ENCODE data around the gene MYOD1. TPM values are rescaled to one million over a fixed set of nuclear protein-coding genes. Genes with fewer than 3 reads are reported as not detected.

MYOD1 gene
- polyA plus RNA-seq, 1 experiment, result not detected

DNA sequence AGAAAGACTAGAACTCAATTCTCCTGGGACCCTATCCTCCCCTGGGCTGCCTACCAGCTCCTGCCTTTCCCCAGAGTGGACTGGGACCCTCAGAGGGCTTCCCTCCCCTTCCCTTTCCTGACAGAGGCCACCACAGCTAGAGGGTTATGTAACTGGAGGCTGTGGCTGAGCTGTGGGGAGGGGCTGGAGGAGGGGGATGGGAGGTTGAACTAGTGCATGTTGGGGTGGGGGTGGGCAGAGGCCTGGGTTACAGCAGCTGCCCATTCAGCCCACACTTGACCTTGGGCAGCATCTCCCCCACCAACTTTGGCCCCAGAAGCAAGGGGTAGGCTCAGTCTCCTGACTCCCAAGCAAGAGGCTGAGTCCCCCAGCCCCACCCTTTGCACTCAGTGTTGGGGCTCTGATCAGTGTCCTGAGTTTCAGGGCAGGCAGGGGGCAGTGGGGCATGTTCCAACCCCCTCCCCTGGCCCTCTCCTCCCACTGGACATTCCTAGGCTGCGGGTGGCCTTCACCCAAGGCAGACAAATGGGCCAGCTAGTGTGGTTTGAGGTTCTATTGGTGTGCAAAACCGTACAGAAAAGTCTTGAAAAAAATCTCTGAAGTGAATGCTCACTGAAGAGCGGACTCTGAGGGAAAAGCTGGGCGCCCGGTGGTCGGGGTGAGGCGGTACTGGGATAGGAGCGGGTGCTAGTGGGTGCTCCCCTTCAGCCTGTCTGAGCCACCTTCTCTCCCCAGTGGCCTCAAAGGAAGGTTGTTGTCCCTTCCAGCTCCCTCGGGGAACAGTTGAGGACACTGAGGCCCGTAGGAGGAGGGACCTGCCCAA lies 19.0 kb downstream of the MYOD1 start:
- CTCF ChIA-PET, result interaction anchor here (21.3 kb wide), 1 partner anchor 241 kb away, joined by 533 read pairs; no protein-coding TSS in a partner anchor
- no peaks in the 10 kb centered on the region for H3K36me3 ChIP-seq (ENCODE audit: control insufficient read depth, insufficient read depth, low read length)
- TF ChIP-seq, protein P1, sequence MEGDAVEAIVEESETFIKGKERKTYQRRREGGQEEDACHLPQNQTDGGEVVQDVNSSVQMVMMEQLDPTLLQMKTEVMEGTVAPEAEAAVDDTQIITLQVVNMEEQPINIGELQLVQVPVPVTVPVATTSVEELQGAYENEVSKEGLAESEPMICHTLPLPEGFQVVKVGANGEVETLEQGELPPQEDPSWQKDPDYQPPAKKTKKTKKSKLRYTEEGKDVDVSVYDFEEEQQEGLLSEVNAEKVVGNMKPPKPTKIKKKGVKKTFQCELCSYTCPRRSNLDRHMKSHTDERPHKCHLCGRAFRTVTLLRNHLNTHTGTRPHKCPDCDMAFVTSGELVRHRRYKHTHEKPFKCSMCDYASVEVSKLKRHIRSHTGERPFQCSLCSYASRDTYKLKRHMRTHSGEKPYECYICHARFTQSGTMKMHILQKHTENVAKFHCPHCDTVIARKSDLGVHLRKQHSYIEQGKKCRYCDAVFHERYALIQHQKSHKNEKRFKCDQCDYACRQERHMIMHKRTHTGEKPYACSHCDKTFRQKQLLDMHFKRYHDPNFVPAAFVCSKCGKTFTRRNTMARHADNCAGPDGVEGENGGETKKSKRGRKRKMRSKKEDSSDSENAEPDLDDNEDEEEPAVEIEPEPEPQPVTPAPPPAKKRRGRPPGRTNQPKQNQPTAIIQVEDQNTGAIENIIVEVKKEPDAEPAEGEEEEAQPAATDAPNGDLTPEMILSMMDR (IDR thresholded peaks at IDR 0.05; ENCODE audit: insufficient read depth, low read depth, low read length), result no peak
- DNase-seq (ENCODE audit: low read depth), result no peak
- peaks cover 26% of the 10 kb centered on the region for H3K27me3 ChIP-seq (ENCODE audit: control insufficient read depth, insufficient read depth, low read length)
- POLR2A ChIA-PET, result no interaction called here
- no peak overlapping the region for H3K4me3 ChIP-seq (ENCODE audit: low read depth, low read length)

DNA sequence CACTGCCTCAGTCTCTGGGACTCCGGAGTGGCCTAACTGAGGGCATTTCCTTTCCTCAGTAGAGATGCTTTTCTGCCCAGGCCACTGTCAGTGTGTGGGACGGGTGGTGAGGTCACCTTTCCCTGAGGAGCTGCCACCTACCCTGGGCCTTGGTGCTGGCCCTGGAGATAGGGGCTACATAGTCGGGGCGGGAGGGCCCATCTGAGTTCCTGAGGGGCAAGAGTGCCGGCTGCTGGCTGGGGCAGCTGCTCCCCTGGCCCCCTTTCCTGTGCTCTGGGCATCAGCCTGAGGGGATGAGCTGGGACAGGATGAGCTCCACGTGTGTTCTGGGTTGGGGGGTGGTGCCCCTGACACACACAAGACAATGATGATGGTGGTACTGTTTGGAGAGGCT lies 20.6 kb downstream of the MYOD1 start:
- H3K27me3 ChIP-seq (ENCODE audit: control insufficient read depth, insufficient read depth, low read length), result peaks cover 20% of the 10 kb centered on the region
- no peak for DNase-seq (ENCODE audit: low read depth)
- H3K4me3 ChIP-seq (ENCODE audit: low read depth, low read length), result no peak overlapping the region
- CTCF ChIA-PET, result interaction anchor here (3.3 to 21.3 kb wide), 2 partner anchors 9 to 240 kb away, joined by 16 to 533 read pairs; no protein-coding TSS in a partner anchor
- POLR2A ChIA-PET, result interaction anchor here (0.7 kb wide), 1 partner anchor 1075 kb away, joined by 4 read pairs; no protein-coding TSS in a partner anchor
- H3K36me3 ChIP-seq (ENCODE audit: control insufficient read depth, insufficient read depth, low read length), result no peaks in the 10 kb centered on the region
- TF ChIP-seq, protein P1 (IDR thresholded peaks at IDR 0.05; ENCODE audit: insufficient read depth, low read depth, low read length), result no peak

DNA sequence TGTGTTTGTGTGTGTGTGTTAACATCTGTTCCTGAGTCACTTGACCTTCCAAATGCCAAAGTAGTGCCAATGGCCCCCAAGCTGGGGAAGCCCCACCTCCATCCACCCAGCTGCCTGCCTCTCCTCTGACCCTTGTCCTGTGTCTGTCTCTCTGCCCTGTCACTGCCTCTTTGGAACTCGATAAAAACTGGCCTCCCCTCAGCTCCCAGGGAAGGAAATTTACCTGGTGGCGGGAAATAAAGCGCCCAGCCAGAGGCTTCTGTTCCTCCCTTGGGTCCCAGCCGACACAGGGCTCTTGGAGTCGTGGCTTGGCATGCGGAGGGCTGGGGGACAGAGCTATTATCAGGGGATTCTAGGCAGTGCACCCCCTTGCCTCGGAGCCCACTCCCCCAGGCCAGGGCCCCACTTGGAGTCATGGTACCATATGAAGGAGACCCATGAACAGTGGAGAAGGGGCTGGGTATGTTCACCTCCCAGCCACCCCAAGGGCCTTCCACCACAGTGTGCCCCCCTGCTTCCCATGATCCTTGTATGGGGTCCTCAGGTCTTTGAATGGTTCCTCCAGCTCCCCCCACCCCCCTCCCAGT lies 21.4 kb downstream of the MYOD1 start:
- peaks cover 20% of the 10 kb centered on the region for H3K27me3 ChIP-seq (ENCODE audit: control insufficient read depth, insufficient read depth, low read length)
- H3K4me3 ChIP-seq (ENCODE audit: low read depth, low read length), result no peak overlapping the region
- H3K36me3 ChIP-seq (ENCODE audit: control insufficient read depth, insufficient read depth, low read length), result no peaks in the 10 kb centered on the region
- ChIA-PET CTCF (interaction anchor here (1.2 to 21.3 kb wide), 3 partner anchors 10 to 239 kb away, joined by 4 to 533 read pairs (median 16); no protein-coding TSS in a partner anchor), POLR2A (no interaction called here)
- DNase-seq (ENCODE audit: low read depth), result no peak
- TF ChIP-seq, protein P1 (IDR thresholded peaks at IDR 0.05; ENCODE audit: insufficient read depth, low read depth, low read length), result no peak

DNA sequence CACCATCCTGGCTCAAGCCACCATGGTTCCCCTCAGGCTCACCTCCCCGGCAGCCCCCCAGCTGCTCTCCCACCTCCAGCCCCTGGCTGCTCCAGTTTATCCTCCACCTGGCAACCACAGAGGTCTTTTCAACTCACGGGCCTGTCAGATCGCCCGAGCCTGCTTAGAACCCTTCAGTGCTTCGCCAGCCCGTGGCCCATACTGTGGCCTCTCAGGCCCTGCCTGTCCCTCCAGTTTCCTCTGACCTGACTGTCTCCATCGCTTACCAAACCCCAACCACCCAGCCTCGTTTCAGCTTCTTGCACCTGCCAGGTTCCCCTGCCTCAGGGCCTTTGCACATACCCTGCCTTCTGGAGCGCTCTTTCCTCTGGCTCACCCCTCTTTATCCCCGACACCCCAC lies 22.1 kb downstream of the MYOD1 start:
- CTCF ChIA-PET, result interaction anchor here (1.2 to 21.3 kb wide), 3 partner anchors 11 to 238 kb away, joined by 4 to 533 read pairs (median 16); no protein-coding TSS in a partner anchor
- POLR2A ChIA-PET, result no interaction called here

More for the DNA sequence above, 22.1 kb downstream of the MYOD1 start:
- H3K4me3 ChIP-seq (ENCODE audit: low read depth, low read length), result no peak overlapping the region
- no peaks in the 10 kb centered on the region for H3K36me3 ChIP-seq (ENCODE audit: control insufficient read depth, insufficient read depth, low read length)
- TF ChIP-seq, protein P1 (IDR thresholded peaks at IDR 0.05; ENCODE audit: insufficient read depth, low read depth, low read length), result no peak
- peaks cover 14% of the 10 kb centered on the region for H3K27me3 ChIP-seq (ENCODE audit: control insufficient read depth, insufficient read depth, low read length)
- no peak for DNase-seq (ENCODE audit: low read depth)
